Subcutaneous adipose tissue (tissue), 4 donors: ENCODE data around the gene BPIFB1. TPM values are rescaled to one million over a fixed set of nuclear protein-coding genes. Genes with fewer than 3 reads are reported as not detected.

Source experiments
- total RNA-seq, 4 donors: library from RNA; depleted of rRNA; stranded (reverse); fragments of >200 nt; gene quantifications; one replicate each; pipeline ENCODE4 v1.1.0, GENCODE V29; 2016
- TF ChIP-seq, protein P1 (sequence below): fragments of 450-650 bp; IDR thresholded peaks from one replicate; pipeline ENCODE4 v1.5.1; 2016; ENCODE audit warnings: low read depth, mild to moderate bottlenecking, control low read depth, antibody characterized with exemption, moderate library complexity

The BPIFB1 gene
- total RNA-seq, 4 donors from 2014 or later, result not detected

DNA sequence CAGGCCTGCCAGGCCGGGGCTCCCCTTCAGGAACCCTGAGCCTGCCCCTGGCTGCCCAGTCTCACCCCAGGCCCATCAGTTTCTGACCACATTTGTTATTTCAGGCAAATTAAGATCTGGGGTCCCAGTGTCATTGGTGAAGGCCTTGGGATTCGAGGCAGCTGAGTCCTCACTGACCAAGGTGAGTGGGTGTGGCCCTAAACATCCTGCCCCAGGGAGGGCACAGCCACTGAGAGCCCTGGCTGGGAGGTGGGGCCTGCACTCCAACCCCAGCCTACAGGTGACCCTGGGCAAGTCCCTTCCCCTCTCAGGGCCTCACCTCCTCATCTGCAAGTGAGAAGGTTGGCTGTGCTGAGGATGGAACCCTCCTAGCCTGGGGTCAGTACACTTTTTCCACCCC, 23.8 kb downstream of the BPIFB1 start:
- TF ChIP-seq, protein P1, sequence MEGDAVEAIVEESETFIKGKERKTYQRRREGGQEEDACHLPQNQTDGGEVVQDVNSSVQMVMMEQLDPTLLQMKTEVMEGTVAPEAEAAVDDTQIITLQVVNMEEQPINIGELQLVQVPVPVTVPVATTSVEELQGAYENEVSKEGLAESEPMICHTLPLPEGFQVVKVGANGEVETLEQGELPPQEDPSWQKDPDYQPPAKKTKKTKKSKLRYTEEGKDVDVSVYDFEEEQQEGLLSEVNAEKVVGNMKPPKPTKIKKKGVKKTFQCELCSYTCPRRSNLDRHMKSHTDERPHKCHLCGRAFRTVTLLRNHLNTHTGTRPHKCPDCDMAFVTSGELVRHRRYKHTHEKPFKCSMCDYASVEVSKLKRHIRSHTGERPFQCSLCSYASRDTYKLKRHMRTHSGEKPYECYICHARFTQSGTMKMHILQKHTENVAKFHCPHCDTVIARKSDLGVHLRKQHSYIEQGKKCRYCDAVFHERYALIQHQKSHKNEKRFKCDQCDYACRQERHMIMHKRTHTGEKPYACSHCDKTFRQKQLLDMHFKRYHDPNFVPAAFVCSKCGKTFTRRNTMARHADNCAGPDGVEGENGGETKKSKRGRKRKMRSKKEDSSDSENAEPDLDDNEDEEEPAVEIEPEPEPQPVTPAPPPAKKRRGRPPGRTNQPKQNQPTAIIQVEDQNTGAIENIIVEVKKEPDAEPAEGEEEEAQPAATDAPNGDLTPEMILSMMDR, result no peak

DNA sequence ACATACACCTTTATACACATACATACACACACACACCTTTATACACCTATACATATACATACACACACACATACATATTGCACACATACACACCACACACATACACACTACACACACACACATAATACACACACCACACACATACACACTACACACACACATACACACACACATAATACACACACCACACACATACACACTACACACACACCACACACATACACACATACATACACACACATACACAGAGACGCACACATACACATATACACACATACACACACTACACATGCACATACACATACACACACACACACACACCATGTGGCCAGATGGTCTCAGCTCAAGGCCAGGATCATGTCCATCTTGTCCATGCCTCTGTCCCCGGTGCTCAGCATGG, 25.7 kb downstream of the BPIFB1 start:
- TF ChIP-seq, protein P1, result no peak

GRCh38 chr20:33309631-33310030, 26.6 kb downstream of the BPIFB1 start:
- TF ChIP-seq, protein P1, result no peak

DNA sequence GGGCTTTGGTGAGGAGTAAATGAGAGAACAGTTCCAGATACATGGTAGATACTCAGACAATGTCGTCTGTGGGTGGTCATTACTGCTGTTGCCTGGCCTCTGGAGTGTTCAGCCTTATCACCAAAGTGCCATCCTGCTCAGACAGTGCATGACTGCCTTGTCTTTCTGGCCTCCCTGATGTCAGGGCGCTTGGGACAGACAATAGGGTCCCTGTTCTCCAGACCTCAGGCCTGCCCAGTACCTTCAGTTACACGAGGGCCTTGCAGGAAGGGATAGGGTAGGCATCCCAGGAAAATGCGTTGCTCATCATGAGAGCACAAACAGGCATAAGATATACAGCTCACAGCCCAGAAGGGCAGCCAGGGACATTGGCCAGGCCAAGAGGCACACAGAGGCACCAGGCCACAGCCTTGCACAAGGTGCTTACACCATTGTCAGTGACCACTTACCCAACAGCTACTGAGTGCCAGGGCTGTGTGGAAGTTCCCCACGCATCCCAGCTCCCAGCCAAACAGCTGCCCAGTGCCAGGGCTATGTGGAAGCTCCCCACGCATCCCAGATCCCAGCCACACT, 27.4 kb downstream of the BPIFB1 start:
- TF ChIP-seq, protein P1, result no peak

- TF ChIP-seq, protein P1, result no peak
Observed at GRCh38 chr20:33311011-33311410, 28.0 kb downstream of the BPIFB1 start.

DNA sequence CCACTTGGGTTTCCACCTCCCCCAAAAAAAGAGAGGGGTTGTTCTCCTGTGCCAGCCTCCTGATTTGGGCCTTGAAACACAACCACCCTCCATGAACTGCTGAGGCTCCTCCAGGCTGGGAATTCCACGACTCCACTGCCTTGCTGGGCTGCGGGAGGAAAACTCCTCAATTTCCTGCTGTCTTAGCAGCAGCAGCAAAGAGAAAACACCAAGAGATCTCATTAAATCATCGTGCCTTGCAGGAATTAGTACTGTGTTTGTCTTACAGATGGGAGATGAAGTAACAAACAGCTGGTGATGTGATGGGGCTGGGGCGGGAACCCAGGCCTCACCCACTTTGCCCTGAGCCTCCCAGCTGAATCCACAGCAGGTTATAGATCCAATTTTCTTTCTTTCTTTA, 29.0 kb downstream of the BPIFB1 start:
- TF ChIP-seq, protein P1, result no peak

GRCh38 chr20:33312583-33312982, 29.6 kb downstream of the BPIFB1 start:
- TF ChIP-seq, protein P1, result no peak
